GM19023 (cell line): ENCODE results near the gene IL15.

Experiments used
- ATAC-seq: cut with Tn5 transposase; IDR thresholded peaks from one replicate; pipeline ENCODE4 v1.9.1; 2021; ENCODE audit warnings: mild to moderate bottlenecking, moderate library complexity; ENCODE audit not compliant: unreplicated experiment

The IL15 gene

DNA sequence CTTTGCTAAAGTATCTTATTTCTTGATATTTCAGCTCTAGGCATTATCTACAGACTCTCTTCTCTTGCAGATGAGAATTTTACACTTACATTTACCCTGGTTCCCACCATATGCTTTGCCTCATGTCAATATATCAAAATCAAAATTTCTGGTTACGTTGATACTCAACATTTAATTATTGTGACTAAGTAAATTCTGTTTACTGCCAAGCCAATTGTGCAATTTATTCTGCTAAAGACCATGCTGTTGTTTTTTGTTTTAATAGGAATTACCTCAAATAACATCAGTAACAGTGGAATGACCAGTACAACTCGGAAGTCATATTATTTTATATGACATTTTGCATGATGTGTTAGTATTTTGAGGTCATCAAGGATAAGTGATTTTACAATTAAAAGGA is 125.5 kb downstream of the IL15 start:
- no peak for ATAC-seq

DNA sequence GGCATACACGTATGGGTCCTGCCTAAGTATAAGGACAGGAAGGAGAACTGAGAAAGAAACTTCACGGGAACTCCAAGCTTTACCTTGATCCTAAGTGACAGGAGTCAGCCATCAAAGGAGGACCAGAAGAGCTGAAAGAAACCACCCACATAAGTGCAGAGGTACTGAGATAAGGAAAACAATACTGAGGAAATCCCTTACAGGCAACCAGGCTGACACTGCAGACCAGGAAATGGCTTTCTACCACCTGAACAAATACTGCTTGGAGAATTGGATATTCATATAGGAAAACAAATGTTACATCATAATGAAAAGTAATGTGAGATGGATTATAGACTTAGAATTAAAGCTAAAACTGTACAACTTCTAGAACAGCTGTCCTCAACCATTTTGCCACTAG is 127.0 kb downstream of the IL15 start:
- no peak for ATAC-seq

DNA sequence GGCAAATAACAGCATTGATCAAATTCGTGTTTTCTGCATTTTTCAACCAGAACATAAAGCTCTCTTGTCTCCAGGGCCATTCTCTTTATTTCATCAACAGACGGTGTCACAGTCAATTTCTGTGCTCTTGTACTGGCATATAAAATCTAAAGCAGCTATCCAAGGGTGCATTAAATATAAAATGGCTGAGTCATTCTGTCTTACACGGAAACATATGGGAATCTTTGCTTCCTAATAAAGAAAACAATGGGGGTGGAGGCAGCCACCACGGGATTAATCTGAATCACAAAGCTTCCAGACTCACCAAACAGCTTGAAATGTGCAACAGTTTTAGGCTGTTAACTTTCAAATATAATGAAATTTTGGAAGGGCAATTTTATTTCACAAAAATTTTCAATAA is 132.6 kb downstream of the IL15 start:
- ATAC-seq: no peak

DNA sequence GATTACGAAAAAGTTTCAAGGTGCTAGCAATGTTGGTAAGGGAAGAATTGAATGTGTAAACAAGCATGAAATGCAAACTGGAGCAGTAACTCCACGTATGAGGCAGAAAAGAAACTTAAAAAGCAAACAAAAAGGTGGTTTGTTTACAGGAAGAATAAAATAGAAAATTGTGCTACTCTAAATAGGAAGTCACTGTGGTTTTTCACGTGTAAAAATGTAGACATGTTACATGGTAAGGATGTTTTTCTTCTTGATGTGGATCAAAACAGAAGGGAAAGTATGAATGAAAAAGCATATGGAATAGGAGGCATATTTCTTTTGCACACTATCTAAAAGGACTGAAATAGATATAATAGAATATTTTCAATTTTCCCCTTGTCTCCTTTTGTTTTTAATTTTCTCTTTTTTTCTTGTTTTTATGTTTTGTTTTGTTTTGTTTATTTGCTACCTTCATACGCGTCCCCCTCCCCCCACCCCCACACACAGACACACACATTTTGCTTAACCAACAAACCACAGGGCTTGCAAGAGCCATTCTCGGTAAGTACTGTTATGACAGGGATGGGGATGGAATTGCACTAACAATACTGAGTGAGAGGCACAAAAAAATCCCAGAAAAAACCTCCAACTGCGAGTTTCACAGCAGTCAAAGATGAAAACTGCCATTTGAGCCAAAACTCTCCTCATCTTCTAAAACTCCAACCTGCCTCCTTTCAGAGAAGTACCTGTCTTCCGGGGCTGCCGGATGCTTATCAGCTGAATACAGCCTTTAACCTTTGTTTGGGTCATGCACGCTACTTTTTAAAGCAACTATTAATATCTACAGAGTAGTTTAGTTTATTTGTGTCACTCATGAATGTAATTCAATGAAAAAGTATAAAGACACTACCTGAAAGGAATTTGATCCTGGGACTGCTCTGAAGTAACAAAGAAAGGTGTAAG is 135.8 kb downstream of the IL15 start:
- ATAC-seq: peak; percentile 87

DNA sequence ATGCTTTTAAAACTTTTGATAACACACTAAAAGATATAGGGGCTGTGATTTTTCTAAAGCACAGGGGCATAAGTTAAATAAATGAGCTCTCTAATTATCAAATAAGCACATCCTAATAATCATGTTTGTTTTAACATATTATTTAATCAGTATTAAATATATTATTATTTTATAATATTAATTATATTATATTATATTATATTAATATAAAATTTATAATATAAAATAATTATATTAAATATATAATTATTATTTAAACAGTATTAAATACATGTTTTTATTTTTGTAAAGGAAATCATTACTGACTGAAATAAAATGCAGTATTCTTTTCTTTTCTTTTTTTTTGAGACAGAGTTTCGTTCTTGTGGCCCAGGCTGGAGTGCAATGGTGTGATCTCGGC is 136.5 kb downstream of the IL15 start:
- no peak for ATAC-seq

DNA sequence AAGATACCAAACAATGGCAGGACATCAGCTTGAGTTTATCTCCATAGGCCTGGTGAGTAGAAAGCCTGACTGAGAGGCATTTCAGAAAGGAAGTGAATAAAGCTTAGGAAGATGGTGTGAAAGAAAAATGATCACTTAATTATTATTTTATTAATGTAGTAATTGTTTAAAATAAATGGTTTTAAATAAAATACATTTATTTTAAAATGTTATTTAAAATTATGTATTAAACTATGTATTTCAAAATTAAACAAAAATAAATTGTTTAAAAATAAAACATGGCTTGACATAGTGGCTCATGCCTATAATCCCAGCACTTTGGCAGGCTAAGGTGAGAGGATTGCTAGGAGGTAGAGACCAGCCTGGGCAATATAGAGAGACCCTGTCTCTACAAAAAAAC is 145.8 kb downstream of the IL15 start:
- no peak for ATAC-seq
